WTC11 (cell line): ENCODE measurements around the gene PAFAH1B2. TPM values are rescaled to one million over a fixed set of nuclear protein-coding genes. Genes with fewer than 3 reads are reported as not detected.

ENCODE experiments used
- ATAC-seq: fragments of 200-7000 bp; cut with Tn5 transposase; 2 replicates; pipeline ENCODE4 v1.10.0; 2021; ENCODE audit warnings: mild to moderate bottlenecking, moderate library complexity
- CTCF ChIA-PET: fragments of 300-600 bp; sonication (Branson Sonifier 250); formaldehyde crosslinking; loops from one replicate; lab custom pipeline; 2021; ENCODE audit warnings: antibody characterized with exemption; lab: Charles Lee
- POLR2A ChIA-PET: fragments of 350-600 bp; sonication (Branson Sonifier 250); formaldehyde crosslinking; loops from one replicate; lab custom pipeline; 2021; ENCODE audit warnings: antibody characterized with exemption; lab: Charles Lee
- DNase-seq: peaks from one replicate; pipeline ENCODE4 v3.0.0; 2021; ENCODE audit warnings: low spot score
- H3K27ac Mint-ChIP-seq: 2 replicates; pipeline ENCODE4 v1.8.0; 2021; ENCODE audit warnings: mixed read lengths
- H3K27me3 Mint-ChIP-seq: 2 replicates; pipeline ENCODE4 v1.8.0; 2021; ENCODE audit warnings: low read depth, mild to moderate bottlenecking, moderate library complexity, mixed read lengths
- H3K36me3 Mint-ChIP-seq: 2 replicates; pipeline ENCODE4 v1.8.0; 2021; ENCODE audit warnings: mixed read lengths
- H3K4me1 Mint-ChIP-seq: 2 replicates; pipeline ENCODE4 v1.8.0; 2022; ENCODE audit warnings: mixed read lengths
- H3K4me3 Mint-ChIP-seq: 2 replicates; pipeline ENCODE4 v1.8.0; 2021; ENCODE audit warnings: mild to moderate bottlenecking, moderate library complexity, mixed read lengths
- H3K9me3 Mint-ChIP-seq: 2 replicates; pipeline ENCODE4 v1.8.0; 2021; ENCODE audit warnings: mixed read lengths
- ATF1 ChIP-seq: sonication (generic); formaldehyde crosslinking; IDR thresholded peaks from 2 replicates; pipeline ENCODE4 v1.8.1; 2023; ENCODE audit warnings: mild to moderate bottlenecking, moderate library complexity, missing genetic modification reagents
- CBFB ChIP-seq: sonication (generic); formaldehyde crosslinking; IDR thresholded peaks from 2 replicates; pipeline ENCODE4 v1.8.1; 2022; ENCODE audit warnings: mild to moderate bottlenecking, low read depth, missing genetic modification reagents
- CDX4 ChIP-seq: fragments of 250-450 bp; sonication (Bioruptor Pico); IDR thresholded peaks from 2 replicates; pipeline ENCODE4 v1.9.0; 2021; ENCODE audit warnings: moderate library complexity, mild to moderate bottlenecking, inconsistent platforms, borderline replicate concordance
- CTCF ChIP-seq: fragments of 200-600 bp; IDR thresholded peaks from 2 replicates; pipeline ENCODE4 v1.8.0; 2022; ENCODE audit warnings: antibody characterized with exemption
- HMGA2 ChIP-seq: fragments of 250-450 bp; sonication (Bioruptor Pico); IDR thresholded peaks from 2 replicates; pipeline ENCODE4 v1.4.0; 2021; ENCODE audit warnings: mild to moderate bottlenecking, moderate library complexity
- IRF1 ChIP-seq: sonication (generic); formaldehyde crosslinking; IDR thresholded peaks from 2 replicates; pipeline ENCODE4 v1.8.0; 2023; ENCODE audit warnings: missing genetic modification reagents
- JAZF1 ChIP-seq: fragments of 250-450 bp; sonication (Bioruptor Pico); IDR thresholded peaks from 2 replicates; pipeline ENCODE4 v1.9.0; 2021; ENCODE audit warnings: moderate library complexity, mild to moderate bottlenecking, inconsistent platforms
- KAT7 ChIP-seq: sonication (generic); formaldehyde crosslinking; IDR thresholded peaks from 2 replicates; pipeline ENCODE4 v1.8.1; 2023; ENCODE audit warnings: missing genetic modification reagents, mild to moderate bottlenecking, borderline replicate concordance
- MXD4 ChIP-seq: fragments of 250-450 bp; sonication (Bioruptor Pico); IDR thresholded peaks from 2 replicates; pipeline ENCODE4 v1.8.0; 2021; ENCODE audit warnings: mild to moderate bottlenecking, moderate library complexity, borderline replicate concordance
- NFATC4 ChIP-seq: fragments of 250-450 bp; sonication (Bioruptor Pico); IDR thresholded peaks from 2 replicates; pipeline ENCODE4 v1.9.0; 2021; ENCODE audit warnings: mild to moderate bottlenecking
- PRDM15 ChIP-seq: sonication (generic); formaldehyde crosslinking; IDR thresholded peaks from 2 replicates; pipeline ENCODE4 v1.8.0; 2022; ENCODE audit warnings: missing genetic modification reagents
- TCF7 ChIP-seq: sonication (generic); formaldehyde crosslinking; IDR thresholded peaks from 2 replicates; pipeline ENCODE4 v1.8.0; 2022; ENCODE audit warnings: mild to moderate bottlenecking, low read depth, missing genetic modification reagents, moderate library complexity
- TP53 ChIP-seq: sonication (generic); formaldehyde crosslinking; IDR thresholded peaks from 2 replicates; pipeline ENCODE4 v1.8.1; 2023; ENCODE audit warnings: mild to moderate bottlenecking, missing genetic modification reagents
- ZNF121 ChIP-seq: sonication (generic); formaldehyde crosslinking; IDR thresholded peaks from 2 replicates; pipeline ENCODE4 v1.8.0; 2023; ENCODE audit warnings: missing genetic modification reagents
- ZNF219 ChIP-seq: sonication (generic); formaldehyde crosslinking; IDR thresholded peaks from 2 replicates; pipeline ENCODE4 v1.8.0; 2023; ENCODE audit warnings: missing genetic modification reagents, mild to moderate bottlenecking, borderline replicate concordance
- ZNF281 ChIP-seq: sonication (generic); formaldehyde crosslinking; IDR thresholded peaks from 2 replicates; pipeline ENCODE4 v1.8.0; 2023; ENCODE audit warnings: mild to moderate bottlenecking, missing genetic modification reagents
- total RNA-seq: library from RNA; stranded (reverse); gene quantifications from 3 replicates; pipeline ENCODE4 v1.2.3, GENCODE V29; 2021

PAFAH1B2 gene
- total RNA-seq, 1 experiment from 2014 or later = 138 TPM

GRCh38 chr11:117143871-117144476 is at the start of gene PAFAH1B2 (continued):
- TF ChIP-seq CBFB (CRISPR knock-in tag) (no peak), HMGA2 (CRISPR knock-in tag) (no peak), PRDM15 (CRISPR knock-in tag) (peak; percentile 52; the same call in 1 of the 2 replicates), MXD4 (CRISPR knock-in tag) (no peak), ZNF121 (no peak), TCF7 (no peak), IRF1 (CRISPR knock-in tag) (peak; percentile 61; the same call in 1 of the 2 replicates), ZNF219 (CRISPR knock-in tag) (no peak), NFATC4 (CRISPR knock-in tag) (no peak), TP53 (no peak), CDX4 (no peak), ZNF281 (CRISPR knock-in tag) (no peak), ATF1 (CRISPR knock-in tag) (no peak)

- peaks cover 8% of the 10 kb centered on the region for H3K9me3 Mint-ChIP-seq
These were observed 49.3 kb upstream of the PAFAH1B2 start for GRCh38 chr11:117094776-117095175.

More at GRCh38 chr11:117094776-117095175, 49.3 kb upstream of the PAFAH1B2 start:
- ATAC-seq = no peak
- POLR2A ChIA-PET = no interaction called here
- H3K27me3 Mint-ChIP-seq = no peaks in the 10 kb centered on the region
- peaks cover 9% of the 10 kb centered on the region for H3K36me3 Mint-ChIP-seq
- no peak overlapping the region for H3K4me3 Mint-ChIP-seq
- DNase-seq = no peak
- CTCF ChIA-PET = interaction anchor here (0.9 to 1.1 kb wide), 3 partner anchors 168 to 303 kb away, joined by 3 read pairs; partner anchors contain the start of gene APOA5
- TF ChIP-seq KAT7 = no peak
- TF ChIP-seq CTCF = no peak
- TF ChIP-seq JAZF1 (CRISPR knock-in tag) = no peak
- no peak for TF ChIP-seq IRF1 (CRISPR knock-in tag)
- no peak for TF ChIP-seq ZNF121
- no peak overlapping the region for H3K27ac Mint-ChIP-seq
- peaks cover 40% of the 10 kb centered on the region for H3K4me1 Mint-ChIP-seq
